ENCODE measurements around the gene STAT6.

STAT6 gene

DNA sequence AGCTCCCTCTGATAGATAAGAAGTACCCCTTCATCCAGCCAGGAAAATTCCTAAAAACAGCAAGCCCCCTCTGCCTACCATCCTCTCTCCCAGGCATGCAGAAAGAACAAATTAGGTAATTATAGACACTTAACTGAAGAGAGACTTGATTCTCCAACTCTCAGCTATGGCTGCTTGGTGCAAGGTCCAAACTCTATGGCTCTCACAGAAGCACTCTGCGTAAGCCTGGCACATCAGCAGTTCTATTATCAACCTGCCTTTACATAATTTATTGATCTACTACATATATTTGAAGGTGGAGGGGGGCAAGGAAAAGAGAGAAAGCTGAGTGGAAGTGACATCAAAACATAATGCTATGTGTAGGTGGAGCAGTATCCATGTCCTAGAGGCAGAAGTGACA is 60.2 kb downstream of the STAT6 start:
- TF ChIP-seq POLR2AphosphoS5 (IDR thresholded peaks at IDR 0.05; ENCODE audit: borderline replicate concordance, low read depth, low read length) (no peak), EZH2 (IDR thresholded peaks at IDR 0.05) (no peak), FOXP2 (optimal IDR thresholded peaks at IDR 0.05; ENCODE audit: control extremely low read depth, extremely low read length, insufficient read depth) (no peak)
- Histone ChIP-seq H3K4me3 (no peak overlapping the region), H3K9ac (ENCODE audit: insufficient read length) (no peak overlapping the region), H3K27ac (no peak overlapping the region), H3K9me3 (ENCODE audit: low read depth, low read length) (no peaks in the 10 kb centered on the region), H3K36me3 (ENCODE audit: insufficient read depth, low read length) (peaks cover 5% of the 10 kb centered on the region; the same call in 1 of the 2 replicates)
- DNase-seq (ENCODE audit: low read depth, low spot score) = no peak

DNA sequence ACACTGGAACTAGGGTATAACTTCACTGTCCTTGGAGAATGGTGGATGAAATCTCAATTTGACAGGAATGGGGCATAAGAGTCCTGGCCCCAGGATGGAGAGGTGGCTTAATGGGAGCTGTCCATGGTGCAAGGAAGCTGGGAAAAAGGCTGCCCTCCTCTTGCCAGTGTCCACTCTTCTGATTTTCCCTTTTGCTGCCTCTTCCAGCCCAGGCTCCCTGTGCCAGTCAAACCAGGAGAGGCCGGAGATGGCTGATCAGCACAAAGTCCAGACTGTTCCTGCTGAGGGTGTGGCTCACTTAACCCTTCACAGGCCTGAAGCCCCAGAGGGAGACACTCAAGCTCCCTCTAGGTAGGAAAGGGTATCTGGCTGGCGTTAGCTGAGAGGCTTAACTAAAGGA is 61.3 kb downstream of the STAT6 start, which contains the start of gene MYO1A:
TSS of gene MYO1A (minus strand) at position 240 of the 400 bp plus-strand sequence. CDS start 1,806 bp downstream, outside the sequence.
- no peak for DNase-seq (ENCODE audit: low read depth, low spot score)

GRCh38 chr12:57049119-57049446 is 62.1 kb downstream of the STAT6 start:
- DNase-seq (ENCODE audit: low read depth, low spot score) = no peak
- H3K9me3 ChIP-seq (ENCODE audit: low read depth, low read length) = no peaks in the 10 kb centered on the region
- no peak overlapping the region for H3K4me3 ChIP-seq
- TF ChIP-seq POLR2AphosphoS5 (IDR thresholded peaks at IDR 0.05; ENCODE audit: borderline replicate concordance, low read depth, low read length) = no peak
- no peak for TF ChIP-seq FOXP2 (optimal IDR thresholded peaks at IDR 0.05; ENCODE audit: control extremely low read depth, extremely low read length, insufficient read depth)
- TF ChIP-seq EZH2 (IDR thresholded peaks at IDR 0.05) = no peak
- peaks cover 2% of the 10 kb centered on the region; the same call in 1 of the 2 replicates for H3K36me3 ChIP-seq (ENCODE audit: insufficient read depth, low read length)
- no peak overlapping the region for H3K9ac ChIP-seq (ENCODE audit: insufficient read length)
- H3K27ac ChIP-seq = no peak overlapping the region

More for the DNA sequence above, 61.3 kb downstream of the STAT6 start, which contains the start of gene MYO1A:
- H3K36me3 ChIP-seq (ENCODE audit: insufficient read depth, low read length) = peaks cover 5% of the 10 kb centered on the region; the same call in 1 of the 2 replicates
- no peak within 1 kb of the TSS for H3K27ac ChIP-seq
- no peaks in the 10 kb centered on the region for H3K9me3 ChIP-seq (ENCODE audit: low read depth, low read length)
- no peak within 1 kb of the TSS for H3K9ac ChIP-seq (ENCODE audit: insufficient read length)
- no peak within 1 kb of the TSS for H3K4me3 ChIP-seq
- no peak for TF ChIP-seq FOXP2 (optimal IDR thresholded peaks at IDR 0.05; ENCODE audit: control extremely low read depth, extremely low read length, insufficient read depth)
- no peak for TF ChIP-seq EZH2 (IDR thresholded peaks at IDR 0.05)
- TF ChIP-seq POLR2AphosphoS5 (IDR thresholded peaks at IDR 0.05; ENCODE audit: borderline replicate concordance, low read depth, low read length) = no peak

DNA sequence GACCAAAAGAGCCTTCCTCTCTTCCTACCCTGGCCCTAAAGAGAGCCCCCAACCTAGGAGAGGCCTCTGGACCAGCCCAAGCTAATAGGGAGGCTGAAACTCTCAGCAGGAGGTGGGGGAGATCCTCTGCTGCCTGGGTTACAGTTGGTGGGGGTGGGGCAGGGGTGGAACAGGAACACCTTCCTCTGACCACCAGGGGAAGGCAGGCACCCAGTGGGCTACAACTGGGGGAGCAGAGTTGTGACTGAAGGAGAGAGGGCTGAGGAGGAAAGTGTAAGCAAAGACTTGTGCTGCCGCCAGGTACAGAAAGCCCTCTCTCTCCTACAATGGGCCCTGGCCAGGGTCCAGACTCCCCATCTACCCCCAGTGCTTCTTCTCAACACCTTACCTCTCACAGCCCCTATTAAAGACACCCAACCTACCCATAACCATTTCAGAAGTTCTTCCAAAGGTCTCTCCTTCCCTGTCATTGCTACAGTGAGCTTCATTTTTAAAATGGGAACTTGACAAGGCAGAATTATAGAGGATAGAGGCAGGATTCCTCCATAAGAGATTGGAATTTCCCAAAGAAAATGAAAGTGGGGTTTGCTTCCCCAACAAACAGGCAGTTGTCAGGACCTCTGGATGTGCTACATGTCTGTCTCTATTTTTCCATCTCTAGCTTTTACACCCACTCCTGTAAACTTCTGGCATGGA is 62.6 kb downstream of the STAT6 start:
- no peak for TF ChIP-seq FOXP2 (optimal IDR thresholded peaks at IDR 0.05; ENCODE audit: control extremely low read depth, extremely low read length, insufficient read depth)
- no peak for TF ChIP-seq EZH2 (IDR thresholded peaks at IDR 0.05)
- no peak for TF ChIP-seq POLR2AphosphoS5 (IDR thresholded peaks at IDR 0.05; ENCODE audit: borderline replicate concordance, low read depth, low read length)
- H3K9ac ChIP-seq (ENCODE audit: insufficient read length) = no peak overlapping the region
- H3K27ac ChIP-seq = no peak overlapping the region
- DNase-seq (ENCODE audit: low read depth, low spot score) = no peak
- H3K4me3 ChIP-seq = no peak overlapping the region
- H3K36me3 ChIP-seq (ENCODE audit: insufficient read depth, low read length) = no peaks in the 10 kb centered on the region
- no peaks in the 10 kb centered on the region for H3K9me3 ChIP-seq (ENCODE audit: low read depth, low read length)

DNA sequence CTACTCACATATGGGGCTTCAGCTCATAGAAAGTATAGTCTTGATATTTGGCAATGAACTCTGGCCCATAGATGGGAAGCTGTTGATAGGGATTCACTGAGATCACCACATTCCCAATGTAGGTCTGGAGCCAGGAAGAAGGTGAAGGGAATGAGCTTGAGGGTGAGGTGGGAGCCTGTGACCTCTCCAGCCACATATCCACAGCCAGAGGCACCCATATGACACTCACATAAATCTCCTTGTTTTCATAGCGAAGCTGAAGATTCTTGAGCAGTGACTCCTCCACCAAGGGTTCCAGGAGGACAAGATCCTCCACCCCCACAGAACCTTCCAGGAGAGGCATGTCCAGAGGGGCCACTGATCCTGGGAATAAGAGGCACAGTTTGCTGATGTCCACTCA is 63.2 kb downstream of the STAT6 start:
- Histone ChIP-seq H3K27ac (no peak overlapping the region), H3K4me3 (no peak overlapping the region), H3K36me3 (ENCODE audit: insufficient read depth, low read length) (no peaks in the 10 kb centered on the region), H3K9me3 (ENCODE audit: low read depth, low read length) (no peaks in the 10 kb centered on the region), H3K9ac (ENCODE audit: insufficient read length) (no peak overlapping the region)
- TF ChIP-seq POLR2AphosphoS5 (IDR thresholded peaks at IDR 0.05; ENCODE audit: borderline replicate concordance, low read depth, low read length) (no peak), EZH2 (IDR thresholded peaks at IDR 0.05) (no peak), FOXP2 (optimal IDR thresholded peaks at IDR 0.05; ENCODE audit: control extremely low read depth, extremely low read length, insufficient read depth) (no peak)
- DNase-seq (ENCODE audit: low read depth, low spot score) = no peak

DNA sequence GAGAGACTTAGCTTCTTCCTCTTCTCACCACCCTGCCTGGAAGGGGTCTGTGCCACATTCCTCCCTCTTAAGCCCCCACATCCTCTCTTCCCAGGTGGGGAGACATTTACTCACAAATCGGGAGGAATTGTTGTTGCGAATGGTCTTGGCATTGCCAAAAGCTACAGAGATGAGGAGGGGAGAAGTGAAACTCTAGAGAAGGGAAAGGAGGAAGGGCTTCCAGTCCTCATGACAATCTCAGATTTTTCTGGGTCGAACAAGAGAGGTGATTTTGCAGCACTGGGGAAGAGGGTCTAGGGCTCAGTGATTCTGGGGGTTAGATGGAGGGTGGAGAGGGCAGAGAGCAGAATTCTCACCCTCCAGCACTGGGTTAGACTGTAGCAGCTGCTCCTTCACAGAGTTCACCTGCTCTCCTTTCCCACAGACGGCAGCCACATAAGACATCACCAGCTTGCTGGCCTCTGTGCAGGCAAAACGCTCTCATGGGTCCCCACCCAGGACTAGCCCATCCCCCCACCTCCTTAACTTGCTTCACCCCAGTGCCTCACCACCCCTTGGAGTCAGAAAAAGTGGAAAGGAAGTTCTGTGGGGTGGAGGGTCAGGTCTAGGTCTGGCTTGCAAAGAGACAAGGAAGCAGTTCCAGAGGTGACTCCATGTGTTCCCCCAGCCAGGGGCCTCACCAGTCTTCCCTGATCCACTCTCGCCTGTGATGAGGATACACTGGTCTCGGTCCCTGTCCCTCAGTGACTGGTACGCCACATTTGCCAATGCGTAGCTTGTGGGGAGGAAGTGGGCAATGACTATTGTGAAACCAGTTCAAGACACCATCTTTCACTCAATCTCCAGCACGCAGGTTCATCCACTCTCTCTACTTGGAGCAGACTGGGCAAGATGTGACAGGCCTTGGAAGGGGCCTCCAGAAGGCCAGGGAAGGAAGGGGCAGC is 63.9 kb downstream of the STAT6 start:
- TF ChIP-seq FOXP2 (optimal IDR thresholded peaks at IDR 0.05; ENCODE audit: control extremely low read depth, extremely low read length, insufficient read depth) = no peak
- TF ChIP-seq POLR2AphosphoS5 (IDR thresholded peaks at IDR 0.05; ENCODE audit: borderline replicate concordance, low read depth, low read length) = no peak
- TF ChIP-seq EZH2 (IDR thresholded peaks at IDR 0.05) = no peak
- no peaks in the 10 kb centered on the region for H3K36me3 ChIP-seq (ENCODE audit: insufficient read depth, low read length)
- H3K4me3 ChIP-seq = no peak overlapping the region
- no peak overlapping the region for H3K9ac ChIP-seq (ENCODE audit: insufficient read length)
- H3K27ac ChIP-seq = no peak overlapping the region
- no peak for DNase-seq (ENCODE audit: low read depth, low spot score)
- H3K9me3 ChIP-seq (ENCODE audit: low read depth, low read length) = no peaks in the 10 kb centered on the region

- no peak overlapping the region for H3K9ac ChIP-seq (ENCODE audit: insufficient read length)
- no peak overlapping the region for H3K27ac ChIP-seq
- no peak for DNase-seq (ENCODE audit: low read depth, low spot score)
- H3K9me3 ChIP-seq (ENCODE audit: low read depth, low read length) = no peaks in the 10 kb centered on the region
- no peaks in the 10 kb centered on the region for H3K36me3 ChIP-seq (ENCODE audit: insufficient read depth, low read length)
- TF ChIP-seq FOXP2 (optimal IDR thresholded peaks at IDR 0.05; ENCODE audit: control extremely low read depth, extremely low read length, insufficient read depth) = no peak
- TF ChIP-seq POLR2AphosphoS5 (IDR thresholded peaks at IDR 0.05; ENCODE audit: borderline replicate concordance, low read depth, low read length) = no peak
- TF ChIP-seq EZH2 (IDR thresholded peaks at IDR 0.05) = no peak
- H3K4me3 ChIP-seq = no peak overlapping the region
Observed at GRCh38 chr12:57046086-57046791, 64.9 kb downstream of the STAT6 start.
